GM21619 (cell line): ENCODE results near the gene PMPCB.
A peak's percentile ranks its signal among the peaks of the same experiment; 100 is the strongest.
"Not testable (repeated sequence)": the region's sequence is repeated elsewhere in the genome, so short reads cannot be mapped to it uniquely, and the experiment has no call there.

Source experiments
- ATAC-seq: cut with Tn5 transposase; IDR thresholded peaks from one replicate; pipeline ENCODE4 v1.9.1; 2021; ENCODE audit not compliant: unreplicated experiment

The PMPCB gene, protein sequence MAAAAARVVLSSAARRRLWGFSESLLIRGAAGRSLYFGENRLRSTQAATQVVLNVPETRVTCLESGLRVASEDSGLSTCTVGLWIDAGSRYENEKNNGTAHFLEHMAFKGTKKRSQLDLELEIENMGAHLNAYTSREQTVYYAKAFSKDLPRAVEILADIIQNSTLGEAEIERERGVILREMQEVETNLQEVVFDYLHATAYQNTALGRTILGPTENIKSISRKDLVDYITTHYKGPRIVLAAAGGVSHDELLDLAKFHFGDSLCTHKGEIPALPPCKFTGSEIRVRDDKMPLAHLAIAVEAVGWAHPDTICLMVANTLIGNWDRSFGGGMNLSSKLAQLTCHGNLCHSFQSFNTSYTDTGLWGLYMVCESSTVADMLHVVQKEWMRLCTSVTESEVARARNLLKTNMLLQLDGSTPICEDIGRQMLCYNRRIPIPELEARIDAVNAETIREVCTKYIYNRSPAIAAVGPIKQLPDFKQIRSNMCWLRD

DNA sequence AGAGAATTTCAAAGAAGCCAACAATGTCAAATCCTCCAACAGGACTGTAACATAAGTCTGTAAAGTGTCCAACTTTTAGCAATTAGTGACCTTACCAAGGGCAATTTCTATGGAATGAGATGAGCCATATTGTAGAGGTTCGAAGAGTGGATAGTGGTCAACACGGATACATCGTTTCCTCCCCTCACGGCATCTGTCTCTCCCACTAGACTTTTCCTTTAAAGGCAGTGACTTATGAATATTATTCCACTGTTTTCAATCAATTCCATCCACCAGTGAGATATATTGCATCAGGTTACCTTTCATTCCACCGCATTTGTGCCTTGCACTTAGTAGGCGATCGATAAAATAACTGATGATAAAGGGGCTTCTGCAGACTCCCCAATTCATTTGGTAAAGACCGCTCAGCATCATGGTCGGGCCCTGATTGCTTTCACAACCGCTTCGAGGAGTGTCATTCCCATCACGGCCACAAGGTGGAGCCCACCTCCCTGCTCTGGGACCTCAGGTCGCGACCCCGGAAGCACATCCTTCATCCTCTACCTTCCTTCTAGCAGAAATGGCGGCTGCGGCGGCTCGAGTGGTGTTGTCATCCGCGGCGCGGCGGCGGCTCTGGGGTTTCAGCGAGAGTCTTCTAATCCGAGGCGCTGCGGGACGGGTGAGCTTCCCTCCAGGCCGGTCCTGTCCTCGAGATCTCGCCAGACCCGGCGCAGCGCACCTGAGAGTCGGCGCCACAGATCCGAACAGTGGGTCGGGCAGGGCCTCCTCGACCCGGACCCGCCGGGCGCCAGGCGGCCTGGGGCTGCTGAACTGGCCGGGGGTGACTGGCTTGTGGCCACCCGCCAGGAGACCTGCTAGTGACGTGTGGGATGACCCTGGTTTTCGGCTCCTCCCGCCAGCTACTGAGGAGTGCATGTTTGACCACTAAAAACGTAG is at the start of gene PMPCB:
TSS of gene PMPCB (plus strand) at position 535 of the 936 bp plus-strand sequence. CDS start at position 560, 25 bp downstream.
- ATAC-seq = peak; percentile 94

DNA sequence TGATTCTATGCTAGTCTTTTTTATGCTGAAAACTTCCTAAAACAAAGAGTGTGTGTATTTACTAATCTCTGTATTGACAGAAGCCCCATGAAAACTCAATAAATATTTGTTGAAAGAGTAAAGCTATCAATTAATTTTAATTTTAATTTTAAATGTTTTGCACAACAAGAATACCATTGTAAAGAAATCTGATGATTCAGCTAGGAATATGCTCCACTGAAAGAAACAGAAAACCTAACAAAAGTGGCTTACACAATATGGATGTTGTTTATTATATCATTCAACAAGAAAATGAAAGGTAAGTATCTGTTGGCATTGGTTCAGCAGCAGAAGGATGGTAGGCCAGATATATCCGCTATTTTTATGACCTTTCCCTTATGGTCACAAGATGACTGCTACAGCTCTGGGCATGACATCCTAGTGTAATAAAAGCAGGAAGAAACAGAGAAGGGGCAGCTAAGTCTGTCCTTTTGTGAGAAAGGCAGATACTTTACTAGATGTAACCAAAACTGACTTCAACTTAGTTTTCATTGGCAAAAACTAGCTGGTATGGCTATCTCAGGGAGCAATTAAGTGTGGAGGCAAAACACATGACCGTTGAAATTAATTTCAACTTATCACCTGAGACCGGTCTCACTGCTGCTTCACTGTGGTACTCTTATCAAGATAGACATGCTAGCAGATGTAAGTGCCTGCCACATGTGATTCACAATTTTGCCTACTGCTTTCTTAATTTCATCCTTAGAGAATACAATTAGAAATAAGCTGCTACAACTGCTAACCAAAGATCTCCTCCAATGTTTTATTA is 43.3 kb upstream of the PMPCB start:
- ATAC-seq = not testable (repeated sequence)

DNA sequence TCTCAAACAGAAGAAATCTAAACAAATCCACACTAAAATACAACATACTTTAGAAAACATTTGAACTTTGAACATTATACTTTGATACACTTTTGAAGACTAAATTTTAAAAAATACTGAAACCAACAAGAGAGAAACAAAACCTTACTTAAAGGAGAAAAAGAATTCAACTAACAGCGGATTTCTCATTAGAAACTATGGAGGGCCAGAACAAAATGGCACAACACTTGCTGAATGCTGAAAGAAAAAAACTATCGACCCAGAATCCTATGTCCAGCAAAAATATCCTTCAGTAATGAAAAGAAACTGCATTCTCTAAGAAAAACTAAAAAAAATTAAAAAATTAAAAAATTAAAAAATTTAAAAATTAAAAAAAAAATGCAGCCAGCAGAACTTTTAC is 33.2 kb upstream of the PMPCB start:
- ATAC-seq = not testable (repeated sequence)

DNA sequence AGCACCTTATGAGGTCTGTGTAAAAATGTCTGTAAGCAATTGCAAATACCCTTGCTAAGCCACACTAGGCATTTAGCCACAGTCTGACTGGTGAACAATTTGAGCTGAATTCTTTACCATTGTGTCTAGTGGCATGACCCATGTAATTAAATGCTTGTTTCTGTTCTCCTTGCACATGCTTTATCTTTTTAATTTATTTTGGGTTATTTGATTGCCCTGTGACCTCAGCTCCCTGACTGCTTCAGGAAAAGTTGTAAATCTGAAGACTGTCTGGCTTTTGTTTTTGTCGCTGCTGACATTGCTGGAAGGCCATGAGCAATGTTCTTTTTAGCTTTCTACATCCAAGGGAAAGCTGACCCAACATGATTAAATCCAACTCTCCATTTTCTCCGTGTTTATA is 31.0 kb upstream of the PMPCB start:
- not testable (repeated sequence) for ATAC-seq

DNA sequence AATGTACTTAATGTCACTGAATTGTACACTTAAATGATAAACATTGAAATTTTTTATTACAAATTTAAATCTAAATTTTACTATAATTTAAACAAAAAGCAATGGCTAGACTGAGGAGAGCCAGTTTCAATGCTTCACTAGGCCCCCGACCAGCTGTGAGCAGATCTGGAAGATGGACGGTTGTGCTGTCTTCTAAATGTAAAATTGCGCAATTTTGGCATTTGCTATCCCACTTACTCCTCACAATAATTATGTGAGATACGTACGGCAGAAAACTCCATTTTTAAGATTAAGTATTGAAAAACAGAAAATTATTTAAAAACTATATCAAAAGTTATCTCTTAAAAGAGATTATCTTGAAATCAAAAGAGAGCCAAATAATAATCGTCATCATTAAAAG is 23.9 kb upstream of the PMPCB start:
- not testable (repeated sequence) for ATAC-seq

DNA sequence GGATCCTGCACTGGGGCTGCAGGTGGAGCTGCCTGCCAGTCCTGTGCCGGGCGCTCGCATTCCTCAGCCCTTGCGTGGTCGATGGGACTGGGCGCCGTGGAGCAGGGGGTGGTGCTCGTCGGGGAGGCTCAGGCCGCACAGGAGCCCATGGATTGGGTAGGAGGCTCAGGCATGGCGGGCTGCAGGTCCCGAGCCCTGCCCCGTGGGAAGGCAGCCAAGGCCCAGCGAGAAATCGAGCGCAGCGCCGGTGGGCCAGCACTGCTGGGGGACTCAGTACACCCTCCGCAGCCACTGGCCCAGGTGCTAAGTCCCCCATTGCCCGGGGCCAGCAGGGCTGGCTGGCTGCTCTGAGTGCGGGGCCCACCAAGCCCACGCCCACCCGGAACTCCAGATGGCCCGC is 22.4 kb upstream of the PMPCB start:
- not testable (repeated sequence) for ATAC-seq

DNA sequence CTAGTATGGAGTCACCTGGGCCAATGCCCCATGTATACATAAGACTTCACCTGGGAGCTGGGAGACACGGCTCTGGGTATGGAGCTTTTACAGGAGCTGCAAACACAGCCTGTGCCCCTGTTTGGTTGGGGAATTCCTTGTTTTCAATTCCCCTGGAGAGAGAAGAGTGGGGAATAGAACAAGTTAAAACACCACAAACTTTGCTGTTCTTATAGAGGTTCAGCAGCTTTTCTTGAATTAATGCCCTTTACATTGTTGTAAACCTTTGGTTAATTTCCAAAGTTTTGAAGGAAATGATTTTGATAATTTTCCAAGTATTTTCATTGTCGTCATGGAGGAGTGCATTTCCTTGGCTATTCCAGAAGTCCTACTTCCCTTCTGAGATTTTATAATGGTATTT is 19.0 kb upstream of the PMPCB start:
- ATAC-seq = not testable (repeated sequence)

DNA sequence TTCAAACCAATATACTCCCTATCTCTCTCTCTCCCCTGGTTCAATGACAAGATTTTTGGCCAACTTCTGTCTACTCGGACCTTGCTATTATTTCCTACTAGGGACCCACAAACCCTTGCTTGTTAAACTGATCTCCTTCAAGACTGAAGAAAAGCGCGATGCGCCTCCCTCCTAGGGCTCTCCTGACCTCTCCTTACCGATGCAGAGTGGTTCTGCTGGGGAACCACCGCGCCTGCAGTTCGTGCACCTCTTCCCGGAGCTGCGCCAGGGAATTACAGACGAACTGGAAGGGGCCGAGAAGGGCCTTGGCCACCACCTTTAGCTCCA is 17.6 kb upstream of the PMPCB start:
- ATAC-seq = peak; percentile 53

DNA sequence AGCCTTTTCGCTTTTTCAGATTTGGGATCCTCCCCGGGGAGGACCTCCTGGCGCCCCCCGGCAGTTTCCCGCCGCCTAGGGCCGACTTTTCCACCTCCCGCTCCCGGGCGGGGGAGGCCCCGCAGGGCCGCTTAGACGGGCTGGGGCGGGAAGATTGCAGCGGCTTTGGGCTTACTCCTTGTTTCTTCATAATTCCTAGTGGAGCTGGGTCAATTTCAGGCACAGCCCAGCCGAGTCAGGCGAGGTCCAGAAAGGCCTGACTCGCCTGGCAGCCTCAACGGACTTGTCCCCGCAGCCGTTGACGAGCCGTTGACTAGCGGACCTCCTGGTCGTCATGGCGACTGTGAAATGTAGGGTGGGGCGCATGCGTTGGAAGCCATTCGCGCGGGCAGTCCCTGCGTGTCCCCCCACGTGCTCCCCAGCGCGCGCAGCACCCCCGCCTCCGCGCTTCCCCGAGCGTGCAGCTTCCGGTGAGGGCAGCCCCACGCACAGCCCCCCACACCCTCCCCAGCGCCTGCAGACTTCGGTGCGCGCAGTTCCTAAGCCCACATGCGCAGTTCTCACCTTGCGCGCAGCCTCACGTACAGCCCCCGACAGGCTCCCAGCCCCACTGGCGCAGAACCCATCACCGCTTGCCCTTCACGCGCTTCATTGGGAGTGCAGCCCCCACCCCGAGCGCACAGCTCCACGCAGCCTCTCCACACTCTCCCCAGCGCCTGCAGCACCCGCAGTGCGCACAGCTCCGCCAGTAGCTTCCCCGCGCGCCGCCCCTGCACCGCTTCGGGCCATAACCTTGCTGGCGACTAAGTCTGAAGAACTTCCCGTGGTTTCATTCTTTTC is 17.1 kb upstream of the PMPCB start:
- peak; percentile 91 for ATAC-seq

DNA sequence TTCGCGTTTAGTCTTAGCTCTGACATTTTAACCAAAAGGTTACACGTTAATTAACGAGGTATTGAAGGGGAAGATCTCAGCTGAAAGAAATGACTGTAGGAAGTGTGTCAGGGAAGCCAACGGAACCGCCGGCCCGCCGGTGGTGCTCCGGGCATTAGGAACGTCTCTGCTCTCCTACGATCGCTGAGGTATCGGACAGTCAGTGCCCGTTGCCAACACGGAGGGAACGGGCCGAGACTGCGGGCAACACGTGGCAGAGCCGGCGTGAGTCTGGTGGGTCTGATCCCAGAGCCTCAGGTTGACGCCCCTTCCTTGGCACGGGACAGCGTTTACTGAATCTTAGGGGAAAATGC is 16.5 kb upstream of the PMPCB start:
- ATAC-seq = not testable (repeated sequence)

DNA sequence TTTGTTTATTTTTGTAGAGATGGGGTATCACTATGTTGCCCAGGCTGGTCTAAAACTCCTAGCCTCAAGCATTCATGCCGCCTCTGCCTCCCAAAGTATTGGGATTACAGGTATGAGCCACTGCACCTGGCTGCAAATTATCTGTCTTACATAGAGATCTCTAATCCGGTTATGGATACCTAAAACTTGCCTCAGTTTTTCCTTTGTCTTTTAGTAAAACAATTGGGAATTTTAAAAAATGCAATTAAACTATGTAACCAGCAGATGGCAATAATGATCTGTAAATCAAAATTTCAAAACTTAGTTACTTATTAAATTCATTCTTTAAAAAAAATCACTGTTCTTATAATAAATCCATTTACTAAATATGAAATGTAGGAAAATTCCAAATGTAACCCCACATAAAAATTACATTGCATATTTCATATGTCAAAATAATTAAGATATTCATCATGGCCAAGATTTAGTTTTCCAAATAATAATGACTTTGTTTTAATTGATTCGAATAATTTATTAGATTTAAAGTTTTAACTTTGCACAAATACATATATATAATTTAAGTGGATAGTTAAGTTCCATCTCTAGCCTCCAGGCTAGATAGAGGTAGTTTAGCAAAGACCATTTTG is 14.3 kb upstream of the PMPCB start:
- ATAC-seq = not testable (repeated sequence)

DNA sequence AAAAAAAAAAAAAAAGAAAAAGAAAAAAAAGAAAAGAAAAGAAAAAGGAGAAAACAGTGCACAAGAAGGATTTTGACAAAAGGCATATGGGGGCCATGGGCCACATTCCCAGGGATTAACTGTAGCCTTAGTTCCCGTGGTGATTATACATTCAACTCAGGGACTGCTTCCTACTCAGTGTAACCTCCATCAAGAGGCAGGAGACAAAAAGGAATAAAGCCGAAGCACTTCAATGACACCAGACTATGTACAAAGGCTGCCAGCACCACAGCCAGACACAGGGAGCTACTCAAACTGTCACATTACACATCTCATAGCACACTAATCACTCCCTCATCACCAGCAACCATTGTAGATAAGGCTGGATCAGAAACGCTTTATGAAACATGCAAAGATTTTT is 5.1 kb upstream of the PMPCB start:
- no peak for ATAC-seq

DNA sequence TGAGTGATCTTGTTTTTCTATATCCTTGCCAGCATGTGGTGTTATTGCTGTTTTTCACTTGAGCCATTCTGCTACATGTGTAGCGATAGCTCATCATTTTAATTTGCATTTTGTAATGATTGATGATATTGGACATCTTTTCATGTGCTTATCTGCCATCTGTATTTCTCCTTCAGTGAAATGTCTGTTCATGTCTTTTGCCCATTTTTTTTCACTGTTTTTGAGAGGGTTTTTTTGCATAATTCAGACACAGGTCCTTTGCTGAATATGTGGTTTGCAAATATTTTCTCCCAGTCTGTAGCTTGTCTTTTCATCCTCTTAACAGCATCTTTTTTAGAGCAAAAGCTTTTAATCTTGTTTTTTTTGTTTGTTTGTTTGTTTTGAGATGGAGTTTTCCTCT is 3.7 kb upstream of the PMPCB start:
- ATAC-seq = no peak

DNA sequence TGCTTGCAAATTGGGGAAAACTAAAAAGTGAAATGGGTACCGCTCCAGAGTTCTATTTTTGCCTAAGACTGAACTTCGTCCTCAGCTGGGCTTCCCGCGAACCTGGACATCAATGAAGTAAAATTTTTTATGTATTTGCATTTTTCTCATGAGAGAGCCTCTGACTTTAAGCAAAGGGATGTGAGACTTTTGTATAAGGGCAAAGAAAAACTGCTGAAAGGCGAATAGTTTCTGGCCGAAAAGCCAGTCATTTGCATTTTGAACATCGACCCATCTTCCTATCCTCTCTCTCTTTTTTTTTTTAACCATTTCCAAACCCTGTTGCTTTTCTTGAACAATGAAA is 573 bp downstream of the PMPCB start:
- ATAC-seq = peak; percentile 19

DNA sequence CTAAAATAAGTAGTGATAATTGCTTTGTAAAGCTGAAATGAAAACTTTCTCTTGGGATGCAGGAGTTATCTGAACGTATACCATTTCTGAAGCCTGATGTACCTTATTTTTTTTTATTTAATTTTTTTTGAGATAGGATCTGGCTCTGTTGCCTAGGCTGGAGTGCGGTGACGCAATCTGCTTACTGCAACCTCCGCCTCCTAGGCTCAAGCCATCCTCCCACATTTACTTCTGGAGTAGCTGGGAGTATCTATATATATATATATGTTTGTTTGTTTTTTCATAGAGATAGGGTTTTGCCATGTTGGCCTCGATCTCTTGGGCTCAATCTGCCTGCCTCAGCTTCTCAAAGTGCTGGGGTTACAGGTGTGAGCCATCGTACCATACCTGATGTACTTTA is 2.4 kb downstream of the PMPCB start:
- ATAC-seq = no peak

DNA sequence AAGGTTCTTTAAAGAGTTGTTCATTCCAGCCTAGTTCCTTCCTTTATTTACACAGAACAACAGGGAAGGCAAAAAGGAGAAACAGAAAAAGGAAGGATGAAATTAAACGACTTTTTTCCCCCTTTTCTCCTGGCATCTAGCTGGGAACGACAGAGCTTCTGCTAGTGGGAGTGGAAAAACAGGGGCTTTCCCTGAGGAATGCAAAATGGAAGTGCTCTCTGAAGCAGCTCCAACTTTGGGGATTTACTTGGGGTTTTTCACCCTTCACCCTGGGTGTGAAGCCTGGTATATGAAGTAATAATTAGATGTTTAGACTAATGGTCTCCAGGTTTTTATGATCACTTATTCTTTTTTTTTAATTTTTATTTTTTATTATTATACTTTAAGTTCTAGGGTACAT is 4.2 kb downstream of the PMPCB start:
- no peak for ATAC-seq

DNA sequence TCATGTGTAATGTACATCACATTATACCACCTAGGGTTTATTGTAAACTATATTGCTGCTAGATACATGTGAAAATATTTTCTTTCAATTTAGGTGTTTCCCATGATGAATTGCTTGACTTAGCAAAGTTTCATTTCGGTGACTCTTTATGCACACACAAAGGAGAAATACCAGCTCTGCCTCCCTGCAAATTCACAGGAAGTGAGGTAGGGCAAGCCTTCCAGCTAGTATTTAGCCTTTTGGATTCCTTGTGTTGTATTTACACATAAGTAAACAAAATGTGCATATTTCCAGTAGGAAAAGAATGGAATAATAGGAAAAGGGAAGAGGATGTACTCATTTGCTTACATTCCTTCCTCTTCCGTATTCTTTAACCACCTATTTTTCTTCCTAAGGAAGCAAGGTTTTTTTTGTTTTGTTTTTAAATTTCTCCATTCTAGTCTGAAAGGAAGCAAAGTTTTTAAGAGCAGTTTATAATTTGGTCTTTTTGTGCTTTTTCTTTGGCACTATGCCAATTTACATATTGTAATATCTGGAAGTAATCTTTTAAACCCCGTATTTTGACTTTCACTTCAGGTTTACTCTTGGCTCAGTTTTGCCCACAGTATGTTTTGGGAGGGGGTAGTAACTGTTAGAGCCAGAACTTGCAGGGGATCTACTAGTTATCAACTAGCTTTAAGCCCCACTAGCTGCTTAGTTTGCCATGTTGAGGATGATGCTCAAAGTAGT is 10.4 kb downstream of the PMPCB start:
- no peak for ATAC-seq

DNA sequence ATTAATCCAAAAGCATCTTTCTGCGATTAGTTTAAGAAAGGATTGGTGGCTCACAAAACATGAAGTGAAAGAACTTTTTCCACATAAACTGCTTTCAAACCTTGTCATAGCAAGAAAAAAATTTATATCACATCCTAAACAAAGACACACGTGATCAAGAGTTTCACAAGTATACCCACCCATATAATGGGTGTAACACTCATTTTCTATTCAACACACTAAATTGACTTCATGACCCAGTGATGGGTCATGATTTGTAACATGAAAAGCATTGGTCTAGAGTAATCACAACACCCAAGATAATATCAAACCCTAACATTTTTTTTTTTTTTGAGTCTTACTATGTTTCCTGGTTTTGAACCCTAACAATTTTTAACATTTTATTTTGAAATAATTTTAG is 17.6 kb downstream of the PMPCB start:
- ATAC-seq = no peak

DNA sequence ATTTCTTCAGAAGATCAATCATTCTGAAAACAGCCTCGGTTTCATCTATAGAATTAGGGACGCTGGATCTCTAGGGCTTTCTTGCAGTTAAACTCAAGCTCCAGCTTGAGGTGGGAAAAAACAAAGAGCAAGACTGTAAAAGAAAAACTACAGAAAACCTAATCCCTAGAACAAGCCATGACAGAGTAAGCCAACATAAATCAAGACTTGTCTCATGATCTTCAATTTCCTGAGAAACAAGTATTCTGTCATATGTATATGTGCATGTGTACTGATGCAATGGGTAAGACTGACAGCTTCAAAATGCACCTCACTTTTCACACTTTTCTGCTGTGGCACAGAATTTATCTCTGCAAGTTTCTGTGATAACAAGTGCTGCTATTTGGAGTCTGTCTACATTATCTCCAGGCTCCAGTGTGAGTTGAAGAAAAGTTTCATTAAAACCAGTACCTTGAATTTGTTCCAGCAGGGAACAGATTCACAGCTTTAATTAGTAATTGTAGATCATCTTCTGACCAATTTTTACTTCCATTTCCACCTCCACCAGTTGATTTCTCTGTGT is 19.2 kb downstream of the PMPCB start:
- ATAC-seq = no peak
